HepG2 (cell line): ENCODE measurements around the gene ZNRD2. TPM values are rescaled to one million over a fixed set of nuclear protein-coding genes. Genes with fewer than 3 reads are reported as not detected.

Experiments
- CENPT ChIP-seq: sonication (generic); formaldehyde crosslinking; IDR thresholded peaks from 2 replicates; pipeline ENCODE4 v1.8.0; 2022; ENCODE audit warnings: low read depth, mild to moderate bottlenecking, moderate library complexity, missing genetic modification reagents
- DNMT1 ChIP-seq: sonication (generic); formaldehyde crosslinking; IDR thresholded peaks from 2 replicates; pipeline ENCODE4 v1.5.1; 2020; ENCODE audit warnings: mild to moderate bottlenecking, missing genetic modification reagents
- FOXC1 ChIP-seq: sonication (generic); formaldehyde crosslinking; IDR thresholded peaks from 2 replicates; pipeline ENCODE4 v1.8.0; 2022; ENCODE audit warnings: mild to moderate bottlenecking, missing genetic modification reagents, borderline replicate concordance
- HMG20A ChIP-seq: IDR thresholded peaks from 2 replicates; pipeline ENCODE4 v1.6.1; 2016; ENCODE audit warnings: borderline replicate concordance
- MBD4 ChIP-seq: IDR thresholded peaks from 2 replicates; pipeline ENCODE4 v1.6.1; 2012; ENCODE audit warnings: low read length, inconsistent platforms, borderline replicate concordance
- NFAT5 ChIP-seq: sonication (generic); formaldehyde crosslinking; IDR thresholded peaks from 2 replicates; pipeline ENCODE4 v1.4.0; 2020; ENCODE audit warnings: missing genetic modification reagents
- NR2C2 ChIP-seq: sonication (generic); formaldehyde crosslinking; IDR thresholded peaks from 2 replicates; pipeline ENCODE4 v1.4.0; 2020; ENCODE audit warnings: missing genetic modification reagents, mild to moderate bottlenecking, moderate library complexity, borderline replicate concordance
- SP1 ChIP-seq, 2 experiments: fragments of 450-650 bp in 1 of 2; sonication (generic) in 1 of 2; formaldehyde crosslinking in 1 of 2; IDR thresholded peaks; 2 replicates each; pipeline versions ENCODE4 v1.4.0 to v1.6.1; 2016 to 2020; ENCODE audit warnings: missing genetic modification reagents in 1 of 2
- ZFY ChIP-seq: sonication (generic); formaldehyde crosslinking; IDR thresholded peaks from 2 replicates; pipeline ENCODE4 v1.4.0; 2020; ENCODE audit warnings: missing genetic modification reagents
- ZHX2 ChIP-seq, 2 experiments: sonication (generic) in 1 of 2; formaldehyde crosslinking in 1 of 2; IDR thresholded peaks; 2 replicates each; pipeline versions ENCODE4 v1.6.1 to v1.9.0; 2014 to 2022; ENCODE audit warnings: antibody characterized with exemption in 1 of 2, borderline replicate concordance in 1 of 2, inconsistent platforms in 1 of 2, low read depth in 1 of 2, missing genetic modification reagents in 1 of 2
- ZNF253 ChIP-seq: sonication (generic); formaldehyde crosslinking; IDR thresholded peaks from 2 replicates; pipeline ENCODE4 v1.8.0; 2022; ENCODE audit warnings: mild to moderate bottlenecking, missing genetic modification reagents, borderline replicate concordance
- ZNF75D ChIP-seq: sonication (generic); formaldehyde crosslinking; IDR thresholded peaks from 2 replicates; pipeline ENCODE4 v1.8.1; 2023; ENCODE audit warnings: missing genetic modification reagents, mild to moderate bottlenecking, borderline replicate concordance
- ZNF891 ChIP-seq: sonication (generic); formaldehyde crosslinking; IDR thresholded peaks from 2 replicates; pipeline ENCODE4 v1.5.0; 2020; ENCODE audit warnings: mild to moderate bottlenecking, missing genetic modification reagents
- polyA plus RNA-seq, 8 experiments: library from polyadenylated mRNA; depleted of rRNA in 3 of 8; stranded (reverse) in 7 of 8; unstranded in 1 of 8; fragments of >200 nt; fragmentation: Illumina TruSeq in 4 of 8; extraction: Trizol in 4 of 8; gene quantifications; 2 replicates each; pipeline versions ENCODE4 v1.2.1 to v1.2.3, GENCODE V29; 2011 to 2016; ENCODE audit warnings: low read depth in 4 of 8, missing spikeins in 1 of 8, mixed read lengths in 1 of 8; ENCODE audit not compliant: insufficient read depth in 1 of 8
- total RNA-seq, 5 experiments: library from RNA; depleted of rRNA; stranded (reverse); fragments of >200 nt; fragmentation: Illumina TruSeq; extraction: Trizol; gene quantifications; 2 replicates each; pipeline ENCODE4 v1.2.3, GENCODE V29; 2016; ENCODE audit warnings: low read depth in 1 of 5
- TF ChIP-seq, protein P1 (sequence below): sonication (generic); formaldehyde crosslinking; IDR thresholded peaks from 2 replicates; pipeline ENCODE4 v1.8.0; 2022; ENCODE audit warnings: missing genetic modification reagents, low read depth, mild to moderate bottlenecking, borderline replicate concordance
- TF ChIP-seq, protein P2 (sequence below): sonication (generic); formaldehyde crosslinking; IDR thresholded peaks from 2 replicates; pipeline ENCODE4 v1.4.0; 2020; ENCODE audit warnings: missing genetic modification reagents, low read depth, mild to moderate bottlenecking, borderline replicate concordance

The ZNRD2 gene
- total and polyA plus RNA-seq, 2 of the 13 experiments (the other 11 are each of a cell fraction or from before 2014, with no cell fraction given) = 29.2 to 34.0 TPM

GRCh38 chr11:65524741-65525545, 45.3 kb upstream of the ZNRD2 start, which contains the start of gene SCYL1 (continued):
- TF ChIP-seq DNMT1 (CRISPR knock-in tag) = no peak
- no peak for TF ChIP-seq SP1 (IDR thresholded peaks at IDR 0.05)
- peak; percentile 38 for TF ChIP-seq SP1 (CRISPR knock-in tag; IDR thresholded peaks at IDR 0.05)
- no peak for TF ChIP-seq ZNF75D (CRISPR knock-in tag)
- TF ChIP-seq NFAT5 (CRISPR knock-in tag) = 0 out of 2 replicates have a peak, but pooled peaks have one; percentile 38
- no peak for TF ChIP-seq ZNF253
- TF ChIP-seq HMG20A (CRISPR knock-in tag) = no peak
- TF ChIP-seq ZNF891 (CRISPR knock-in tag) = peak; percentile 40; the same call in 1 of the 2 replicates
- TF ChIP-seq, protein P1, sequence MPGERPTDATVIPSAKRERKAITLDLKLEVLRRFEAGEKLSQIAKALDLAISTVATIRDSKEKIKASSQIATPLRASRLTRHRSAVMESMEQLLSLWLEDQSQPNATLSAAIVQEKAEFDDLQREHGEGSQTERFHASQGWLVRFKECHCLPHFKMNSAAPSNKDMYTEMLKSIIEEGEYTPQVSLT (CRISPR knock-in tag) = no peak
- 0 out of 2 replicates have a peak, but pooled peaks have one; percentile 17 for TF ChIP-seq FOXC1
- TF ChIP-seq ZHX2 (IDR thresholded peaks at IDR 0.05; ENCODE audit: low read depth) = no peak
- peak; percentile 68; the same call in 1 of the 2 replicates for TF ChIP-seq ZHX2 (CRISPR knock-in tag; IDR thresholded peaks at IDR 0.05; ENCODE audit: borderline replicate concordance)
- TF ChIP-seq NR2C2 (CRISPR knock-in tag) = peak; percentile 38; the same call in 1 of the 2 replicates
- no peak for TF ChIP-seq MBD4
- TF ChIP-seq CENPT (CRISPR knock-in tag) = no peak
- TF ChIP-seq, protein P2, sequence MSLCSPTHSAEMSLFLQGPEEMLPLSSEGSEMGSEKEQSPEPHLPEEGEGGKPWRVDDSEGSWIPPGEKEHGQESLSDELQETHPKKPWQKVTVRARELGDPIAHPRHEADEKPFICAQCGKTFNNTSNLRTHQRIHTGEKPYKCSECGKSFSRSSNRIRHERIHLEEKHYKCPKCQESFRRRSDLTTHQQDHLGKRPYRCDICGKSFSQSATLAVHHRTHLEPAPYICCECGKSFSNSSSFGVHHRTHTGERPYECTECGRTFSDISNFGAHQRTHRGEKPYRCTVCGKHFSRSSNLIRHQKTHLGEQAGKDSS = no peak
- peak; percentile 99 for TF ChIP-seq ZFY (CRISPR knock-in tag)
